ENCODE data around the gene CEP350.

CEP350 gene, protein sequence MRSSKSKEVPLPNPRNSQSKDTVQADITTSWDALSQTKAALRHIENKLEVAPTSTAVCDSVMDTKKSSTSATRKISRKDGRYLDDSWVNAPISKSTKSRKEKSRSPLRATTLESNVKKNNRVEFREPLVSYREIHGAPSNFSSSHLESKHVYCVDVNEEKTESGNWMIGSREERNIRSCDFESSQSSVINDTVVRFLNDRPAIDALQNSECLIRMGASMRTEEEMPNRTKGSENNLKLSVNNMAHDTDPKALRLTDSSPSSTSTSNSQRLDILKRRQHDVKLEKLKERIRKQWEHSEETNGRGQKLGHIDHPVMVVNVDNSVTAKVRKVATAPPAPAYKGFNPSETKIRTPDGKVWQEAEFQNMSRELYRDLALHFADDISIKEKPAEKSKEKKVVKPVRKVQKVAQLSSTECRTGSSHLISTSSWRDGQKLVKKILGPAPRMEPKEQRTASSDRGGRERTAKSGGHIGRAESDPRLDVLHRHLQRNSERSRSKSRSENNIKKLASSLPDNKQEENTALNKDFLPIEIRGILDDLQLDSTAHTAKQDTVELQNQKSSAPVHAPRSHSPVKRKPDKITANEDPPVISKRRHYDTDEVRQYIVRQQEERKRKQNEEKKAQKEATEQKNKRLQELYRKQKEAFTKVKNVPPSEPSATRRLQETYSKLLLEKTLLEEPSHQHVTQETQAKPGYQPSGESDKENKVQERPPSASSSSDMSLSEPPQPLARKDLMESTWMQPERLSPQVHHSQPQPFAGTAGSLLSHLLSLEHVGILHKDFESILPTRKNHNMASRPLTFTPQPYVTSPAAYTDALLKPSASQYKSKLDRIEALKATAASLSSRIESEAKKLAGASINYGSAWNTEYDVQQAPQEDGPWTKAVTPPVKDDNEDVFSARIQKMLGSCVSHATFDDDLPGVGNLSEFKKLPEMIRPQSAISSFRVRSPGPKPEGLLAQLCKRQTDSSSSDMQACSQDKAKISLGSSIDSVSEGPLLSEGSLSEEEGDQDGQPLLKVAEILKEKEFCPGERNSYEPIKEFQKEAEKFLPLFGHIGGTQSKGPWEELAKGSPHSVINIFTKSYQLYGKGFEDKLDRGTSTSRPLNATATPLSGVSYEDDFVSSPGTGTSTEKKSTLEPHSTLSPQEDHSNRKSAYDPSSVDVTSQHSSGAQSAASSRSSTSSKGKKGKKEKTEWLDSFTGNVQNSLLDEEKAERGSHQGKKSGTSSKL (N-terminal part only)

DNA sequence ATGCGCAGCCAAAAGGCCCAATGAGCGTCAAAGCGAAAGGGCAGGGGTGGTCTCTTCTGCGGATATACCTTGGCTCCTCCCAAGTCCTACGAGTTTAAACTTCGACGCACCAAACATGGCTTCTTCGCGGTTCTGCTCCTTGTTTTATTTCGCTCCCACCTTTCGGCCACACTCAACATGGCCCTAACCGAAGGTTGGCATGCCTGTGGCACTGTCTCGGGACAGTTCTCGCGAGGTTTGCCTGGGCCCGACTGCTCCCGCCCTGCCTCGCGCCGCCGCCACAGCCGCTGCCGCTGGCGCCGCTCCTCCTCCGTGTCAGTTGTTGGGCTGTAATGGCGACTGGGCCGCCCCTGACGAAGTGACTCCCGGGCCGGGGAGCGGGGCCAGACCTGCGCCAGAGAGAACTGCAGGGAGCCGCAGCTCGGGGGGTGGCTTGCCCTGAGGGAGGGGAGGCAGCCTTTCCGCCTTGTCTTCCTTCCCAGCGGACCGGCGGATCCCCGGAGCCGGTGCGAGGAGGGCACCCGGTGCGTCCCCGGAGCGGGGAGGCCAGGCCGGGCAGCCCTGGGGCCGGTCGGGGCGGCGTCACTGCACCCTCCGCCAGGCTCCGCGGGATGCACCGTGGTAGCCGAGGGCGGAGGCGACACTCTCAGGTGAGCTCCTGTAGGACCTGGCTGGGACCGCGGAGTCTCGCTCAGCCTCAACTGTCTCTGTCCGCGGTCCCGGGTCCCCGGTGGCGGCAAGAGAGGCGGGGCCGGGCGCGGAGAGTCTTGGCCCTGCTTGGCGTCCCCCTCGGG lies at the start of gene CEP350:
Gene CEP350 (plus strand): TSS at position 318 of the 794 bp plus-strand sequence. CDS start 31,372 bp downstream, outside the sequence.
- DNase-seq, result peak; percentile 96

DNA sequence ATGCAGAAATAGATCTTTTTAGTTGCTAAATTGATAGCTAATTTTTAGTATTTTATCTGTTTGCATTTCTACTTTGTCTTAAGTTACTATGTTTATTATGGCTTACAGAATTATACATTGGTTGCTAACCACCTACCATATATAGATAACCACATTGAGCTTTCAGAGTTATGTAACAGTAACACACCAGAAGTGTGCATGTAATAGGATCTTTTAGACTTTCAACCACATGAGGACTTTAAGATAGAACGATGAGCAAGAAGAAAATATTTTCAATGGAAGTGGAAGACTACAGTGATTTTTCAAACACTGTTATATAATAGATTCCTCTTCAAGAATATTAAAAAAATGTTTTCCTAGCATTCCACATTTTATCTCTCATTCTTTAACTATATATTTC lies 43.7 kb upstream of the CEP350 start:
- DNase-seq, result no peak

DNA sequence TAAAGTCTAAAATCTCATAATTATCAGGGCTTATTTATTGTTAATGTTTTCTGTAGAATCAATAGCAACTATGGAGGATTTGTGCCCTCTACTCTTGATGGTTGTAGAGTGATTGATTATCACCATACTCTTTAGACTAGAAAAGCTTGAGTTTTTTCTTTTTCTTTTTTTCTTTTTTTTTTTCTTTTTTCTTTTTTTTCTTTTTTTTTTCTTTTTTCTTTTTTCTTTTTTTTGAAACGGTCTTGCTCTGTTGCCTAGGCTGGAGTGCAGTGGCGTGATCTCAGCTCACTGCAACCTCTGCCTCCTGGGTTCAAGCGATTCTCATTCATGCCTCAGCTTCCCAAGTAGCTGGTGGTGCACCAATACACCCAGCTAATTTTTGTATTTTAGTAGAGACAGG lies 42.8 kb upstream of the CEP350 start:
- no peak for DNase-seq

DNA sequence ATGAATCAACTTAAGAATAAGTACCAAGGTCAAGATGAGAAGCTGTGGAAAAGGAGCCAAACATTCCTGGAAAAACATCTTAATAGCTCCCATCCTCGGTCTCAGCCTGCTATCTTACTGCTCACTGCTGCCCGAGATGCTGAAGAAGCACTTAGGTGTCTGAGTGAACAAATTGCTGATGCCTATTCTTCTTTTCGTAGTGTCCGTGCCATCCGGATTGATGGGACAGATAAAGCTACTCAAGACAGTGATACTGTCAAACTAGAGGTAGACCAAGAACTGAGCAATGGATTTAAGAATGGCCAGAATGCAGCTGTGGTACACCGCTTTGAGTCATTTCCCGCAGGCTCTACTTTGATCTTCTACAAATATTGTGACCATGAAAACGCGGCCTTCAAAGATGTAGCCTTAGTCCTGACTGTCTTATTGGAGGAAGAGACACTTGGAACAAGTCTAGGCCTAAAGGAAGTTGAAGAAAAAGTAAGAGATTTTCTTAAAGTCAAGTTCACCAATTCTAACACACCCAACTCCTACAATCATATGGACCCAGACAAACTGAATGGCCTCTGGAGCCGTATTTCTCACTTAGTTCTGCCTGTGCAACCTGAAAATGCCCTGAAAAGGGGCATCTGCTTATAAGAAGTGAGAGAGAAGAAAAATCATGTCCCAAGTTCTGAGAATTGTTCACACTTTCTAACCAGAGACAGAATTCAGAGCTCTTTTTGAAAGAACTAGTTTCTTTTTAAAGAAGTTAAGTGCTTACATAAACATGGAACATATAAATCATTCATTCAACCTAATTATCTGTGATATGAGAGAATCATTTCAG lies 36.8 kb upstream of the CEP350 start:
- DNase-seq, result no peak

DNA sequence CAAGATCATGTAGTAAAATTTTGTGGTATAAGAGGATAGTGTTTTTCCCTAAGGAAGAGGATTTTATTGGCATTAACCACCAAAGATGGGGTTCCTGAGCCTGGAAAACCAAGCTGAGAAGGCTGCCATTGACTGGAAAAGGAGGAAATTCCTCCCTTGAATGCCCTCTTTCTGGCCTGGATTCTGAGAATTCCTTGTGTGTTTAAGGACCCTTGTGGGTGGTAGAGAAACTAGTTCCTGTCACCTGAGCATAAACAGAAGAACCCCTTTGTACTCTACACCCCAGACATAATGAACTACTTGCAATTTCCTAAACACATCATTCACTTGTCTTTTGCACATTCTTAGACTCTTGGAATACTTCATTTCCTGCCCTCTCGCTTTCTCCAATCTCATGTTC lies 33.1 kb upstream of the CEP350 start:
- DNase-seq, result peak; percentile 3

DNA sequence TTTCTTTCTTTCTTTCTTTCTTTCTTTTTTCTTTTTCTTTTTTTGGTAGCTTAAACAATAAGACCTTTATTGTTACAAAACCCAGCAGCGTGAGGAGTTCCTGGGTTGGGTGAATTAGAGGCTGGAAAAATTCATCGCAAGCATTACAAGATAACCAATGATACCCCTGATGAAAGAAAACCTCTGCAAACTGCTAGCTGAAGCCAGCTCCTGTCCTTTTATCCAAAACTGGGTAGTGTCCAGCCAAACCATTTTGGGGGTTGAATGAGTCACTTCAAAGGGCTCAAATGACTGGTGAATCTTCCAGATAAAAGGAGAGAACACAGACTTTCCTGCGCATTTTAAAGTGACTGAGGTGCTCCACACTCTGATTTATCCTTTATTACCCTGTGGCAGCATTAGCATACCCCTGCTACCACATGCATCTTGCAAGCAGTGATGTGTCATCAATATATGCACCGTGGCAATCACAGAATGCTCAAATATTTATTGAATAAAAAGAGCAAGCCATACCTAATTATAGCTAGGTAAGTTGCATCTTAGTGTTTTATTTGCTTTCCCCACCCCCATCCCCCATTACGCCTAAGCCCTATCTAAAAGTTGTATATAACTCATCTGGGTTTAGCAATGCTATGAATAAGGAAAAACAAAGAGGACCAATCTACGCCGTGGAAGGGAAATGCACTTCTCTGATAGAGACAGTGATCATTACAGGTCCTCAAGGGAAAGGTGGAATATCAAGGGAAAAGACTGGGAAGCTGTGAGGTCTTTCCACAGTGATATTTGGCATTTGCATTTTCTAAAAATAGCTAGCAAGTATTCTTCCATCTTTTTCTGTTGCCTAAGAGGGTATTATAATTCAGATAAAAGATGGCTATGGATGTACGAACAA lies 32.4 kb upstream of the CEP350 start:
- no peak for DNase-seq

DNA sequence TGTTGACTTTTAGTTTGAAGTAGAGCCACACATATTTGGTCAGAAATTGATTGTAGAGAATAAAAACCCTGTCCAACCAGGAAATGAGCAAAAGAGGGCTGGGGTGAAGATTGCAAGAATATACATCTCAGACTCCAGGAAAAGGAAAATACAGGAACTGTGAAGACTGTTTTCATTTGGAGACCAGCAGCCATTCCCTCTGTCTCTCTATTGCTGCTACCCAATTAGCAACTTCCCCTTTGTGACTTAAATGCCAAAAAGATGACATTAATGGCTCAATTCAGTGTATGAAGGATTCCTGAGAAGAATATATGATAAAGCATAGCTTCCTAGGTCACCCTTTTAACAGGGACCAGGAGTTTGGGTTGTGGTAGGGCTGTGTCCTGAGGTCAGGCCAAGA lies 31.6 kb upstream of the CEP350 start:
- no peak for DNase-seq

DNA sequence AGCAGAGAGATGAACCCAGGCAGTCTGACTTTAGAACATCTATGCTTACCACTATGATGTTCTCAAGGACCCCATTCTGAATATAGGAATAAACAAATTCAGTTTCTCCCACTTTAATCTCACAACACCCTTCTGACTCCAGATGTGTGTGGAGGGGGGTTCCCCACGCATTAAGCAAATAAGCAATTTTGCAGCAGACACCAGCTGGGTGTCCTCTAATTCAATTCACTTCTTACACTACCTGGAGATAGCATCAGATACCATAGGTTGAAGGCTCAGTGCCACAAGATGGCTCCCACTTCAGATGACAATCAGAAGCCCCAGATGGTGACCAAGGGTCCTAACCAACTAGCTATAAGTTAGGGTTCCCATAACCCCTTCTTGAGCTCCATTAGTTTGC lies 30.3 kb upstream of the CEP350 start:
- DNase-seq, result no peak

DNA sequence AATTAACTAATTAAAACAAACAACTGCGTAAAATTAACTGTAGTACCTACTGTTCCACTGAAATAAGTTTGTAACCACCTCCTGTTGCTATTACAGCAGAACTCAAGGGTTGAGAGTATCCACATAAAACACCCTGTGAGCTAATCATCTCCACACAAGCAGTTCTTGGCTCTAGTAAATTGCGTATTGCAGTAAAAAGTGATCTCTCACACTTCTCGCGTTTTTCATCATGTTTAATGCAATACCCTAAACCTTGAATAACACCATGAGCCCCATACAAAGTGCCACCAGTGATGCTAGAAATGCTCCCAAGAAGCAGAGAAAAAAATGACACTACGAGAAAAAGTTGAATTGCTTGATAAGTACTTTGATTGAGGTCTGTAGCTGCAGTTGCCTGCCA lies 29.3 kb upstream of the CEP350 start:
- DNase-seq, result no peak

DNA sequence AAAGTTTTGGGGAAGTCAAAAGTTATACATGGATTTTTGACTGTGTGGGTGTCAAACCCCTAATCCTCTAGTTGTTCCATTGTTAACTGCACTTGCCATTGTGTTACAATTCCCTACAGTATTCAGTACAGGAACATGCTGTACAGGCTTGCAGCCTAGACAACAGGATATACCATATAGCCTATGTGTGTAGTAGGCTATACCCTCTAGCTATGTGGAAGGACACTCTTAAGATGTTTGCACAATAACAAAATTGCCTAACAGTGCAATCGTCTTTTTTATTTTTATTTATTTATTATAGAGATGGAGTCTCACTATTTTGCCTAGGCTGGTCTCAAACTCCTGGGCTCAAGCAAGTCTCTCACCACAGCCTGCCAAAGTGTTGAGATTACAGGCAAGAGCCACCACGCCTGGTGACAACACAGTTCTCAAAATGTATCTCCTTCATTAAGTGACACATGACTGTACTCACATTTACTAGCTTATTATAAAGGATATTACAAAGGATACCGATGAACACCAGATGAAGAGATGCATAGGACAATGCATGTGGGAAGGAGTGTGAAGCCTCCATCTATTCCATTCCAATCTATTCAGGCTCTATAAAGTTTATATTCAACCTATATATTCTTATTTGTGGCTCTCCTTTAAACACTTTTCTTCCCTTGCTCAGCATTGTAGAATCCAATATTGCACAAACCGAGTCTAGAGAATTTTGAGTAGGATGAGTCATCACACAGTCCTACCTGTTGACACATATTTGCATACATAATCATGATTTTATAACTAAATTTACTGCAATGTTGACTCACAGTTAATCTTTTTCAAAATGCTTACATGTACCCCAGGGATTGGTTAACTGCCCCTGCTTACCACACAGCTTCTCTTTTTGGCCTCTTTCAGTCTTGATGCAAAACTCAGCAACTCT lies 28.4 kb upstream of the CEP350 start:
- no peak for DNase-seq

DNA sequence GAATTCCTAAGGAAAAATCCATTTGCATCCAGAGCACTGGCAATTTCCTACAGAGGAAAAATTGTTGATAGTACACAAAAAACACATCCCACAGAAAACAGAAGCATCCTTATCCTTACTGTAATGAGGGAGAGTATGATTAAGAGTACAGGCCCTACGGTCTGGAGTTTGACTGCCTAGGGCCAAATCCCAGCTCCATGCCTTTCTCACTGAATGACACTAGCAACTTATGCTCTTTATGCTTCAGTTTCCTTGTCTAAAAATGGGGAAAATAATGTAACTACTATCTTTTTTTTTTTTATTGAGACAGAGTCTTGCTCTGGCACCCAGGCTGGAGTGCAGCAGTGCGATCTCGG lies 27.8 kb upstream of the CEP350 start:
- no peak for DNase-seq

DNA sequence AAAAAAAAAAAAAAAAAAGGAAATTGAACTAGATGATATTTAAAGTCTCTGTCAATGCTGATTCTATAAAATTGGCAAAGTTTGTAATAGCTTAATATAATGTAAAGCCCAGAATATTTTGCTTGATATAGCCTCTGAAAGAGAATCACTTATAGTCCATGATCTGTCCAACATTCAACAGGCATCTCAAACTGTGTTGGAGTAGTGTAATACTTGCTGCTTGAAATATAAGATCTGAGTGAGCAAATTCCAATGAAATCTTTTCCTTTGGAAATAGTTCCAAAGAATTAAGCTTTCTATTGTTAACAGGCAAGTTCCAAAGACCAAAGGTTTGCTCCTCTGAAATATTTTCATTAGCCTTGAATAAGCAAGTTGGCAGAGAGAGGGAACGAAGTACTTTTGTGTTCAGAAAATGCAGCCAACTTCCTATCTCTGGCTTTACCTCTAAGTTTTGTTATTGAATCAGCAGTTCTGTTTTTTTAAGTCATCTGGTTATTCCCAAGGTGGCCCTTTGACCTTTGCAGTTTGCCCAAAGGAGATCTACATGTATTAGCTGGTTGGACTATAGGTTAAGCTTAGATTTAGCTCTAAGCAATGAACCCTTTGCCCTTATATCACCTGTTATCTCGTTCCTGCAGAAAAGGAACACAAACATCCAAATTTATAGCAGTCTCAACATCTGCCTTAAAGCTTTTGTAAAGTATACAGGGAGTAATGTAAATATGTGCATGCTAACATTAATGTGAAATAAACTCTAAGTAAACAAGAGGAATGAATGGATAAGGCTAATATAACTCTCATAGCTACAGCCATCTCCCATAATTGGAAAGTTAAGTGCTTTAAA lies 24.4 kb upstream of the CEP350 start:
- DNase-seq, result no peak

DNA sequence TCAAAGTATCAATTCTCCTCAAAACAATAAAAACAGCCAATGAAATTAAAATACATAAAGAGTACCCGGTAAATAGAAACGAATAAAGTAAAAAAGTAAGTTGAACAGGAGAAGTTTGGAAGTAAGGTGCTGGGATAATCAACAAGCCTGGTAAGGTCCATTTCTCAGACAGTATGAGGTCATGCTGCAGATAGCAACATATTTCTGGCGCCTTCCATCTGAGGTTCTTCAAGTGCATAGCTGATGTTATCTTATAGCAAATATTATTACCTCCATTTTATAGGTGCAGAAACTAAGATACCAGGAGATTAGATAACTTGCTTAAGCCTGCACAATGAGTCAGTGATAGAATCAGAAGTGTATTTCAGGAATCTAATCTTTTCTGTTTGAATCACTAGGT lies 23.7 kb upstream of the CEP350 start:
- DNase-seq, result no peak

DNA sequence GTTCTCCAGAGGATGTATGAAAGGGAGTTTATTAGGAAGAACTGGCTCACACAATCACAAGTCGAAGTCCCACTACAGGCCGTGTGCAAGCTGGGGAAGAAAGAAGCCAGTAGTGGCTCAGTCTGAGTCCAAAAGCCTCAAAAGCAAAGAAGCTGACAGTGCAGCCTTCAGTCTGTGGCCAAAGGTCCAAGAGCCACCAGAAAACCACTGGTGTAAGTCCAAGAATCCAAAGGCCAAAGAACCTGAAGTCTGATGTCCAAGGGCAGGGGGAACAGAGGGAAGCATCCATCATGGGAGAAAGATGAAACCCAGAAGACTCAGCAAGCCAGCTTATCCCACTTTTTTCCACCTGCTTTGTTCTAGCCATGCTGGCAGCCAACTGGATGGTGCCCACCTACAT lies 21.4 kb upstream of the CEP350 start:
- DNase-seq, result no peak

DNA sequence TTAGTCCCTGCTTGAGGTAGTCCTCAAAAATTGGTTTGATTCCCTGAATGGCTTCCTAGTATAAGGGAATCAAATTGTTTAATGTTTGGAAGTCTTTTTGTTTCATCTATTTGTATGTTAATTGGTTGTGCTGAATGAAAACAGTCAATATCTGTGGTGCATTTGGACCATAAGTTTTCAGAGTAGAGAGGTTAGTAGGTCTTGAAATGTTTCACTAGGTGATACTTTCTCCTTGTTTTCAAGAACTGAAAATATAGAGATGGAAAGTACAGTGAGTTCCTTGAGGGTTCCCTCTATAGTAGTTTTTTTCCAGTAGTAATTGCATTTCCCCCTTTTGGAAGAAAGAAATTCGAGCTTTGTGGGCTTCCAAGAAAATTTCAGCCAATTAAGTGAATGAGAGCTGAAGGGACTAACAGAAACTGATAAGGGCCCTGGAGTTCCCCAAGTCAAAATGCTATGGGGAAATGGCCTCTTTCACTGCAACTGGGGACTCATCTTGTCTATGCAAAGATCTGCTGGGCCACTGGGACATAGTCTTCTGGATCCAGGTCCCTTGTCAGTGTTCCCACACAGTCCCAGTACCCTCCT lies 18.6 kb upstream of the CEP350 start:
- no peak for DNase-seq

DNA sequence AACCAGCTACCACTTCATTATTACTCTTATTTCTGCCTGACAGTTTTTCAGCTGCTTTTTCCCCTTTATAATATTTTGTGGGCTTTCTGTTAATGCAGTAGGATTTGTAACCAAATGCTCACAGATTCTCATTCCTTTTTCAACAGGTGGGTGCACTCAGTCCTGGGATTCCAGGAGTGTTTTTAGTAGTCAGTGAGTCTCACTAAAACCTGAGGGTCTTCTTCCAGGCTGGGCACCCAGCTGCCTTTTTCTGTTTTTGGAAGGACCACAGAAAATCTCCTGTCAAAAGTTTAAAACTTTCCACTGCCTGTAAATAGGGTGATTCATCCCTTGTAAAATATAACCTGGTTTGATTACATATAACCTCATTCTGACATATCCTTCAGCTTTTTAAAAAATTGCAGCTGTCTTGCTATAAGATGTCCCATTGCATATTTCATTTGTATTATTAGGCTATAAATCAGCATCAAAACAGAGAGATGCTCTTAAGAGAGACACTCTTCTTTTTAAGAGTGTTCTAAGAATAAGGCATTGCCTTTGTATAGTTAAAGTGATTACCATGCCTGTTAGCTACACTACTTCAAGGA lies 16.8 kb upstream of the CEP350 start:
- no peak for DNase-seq

DNA sequence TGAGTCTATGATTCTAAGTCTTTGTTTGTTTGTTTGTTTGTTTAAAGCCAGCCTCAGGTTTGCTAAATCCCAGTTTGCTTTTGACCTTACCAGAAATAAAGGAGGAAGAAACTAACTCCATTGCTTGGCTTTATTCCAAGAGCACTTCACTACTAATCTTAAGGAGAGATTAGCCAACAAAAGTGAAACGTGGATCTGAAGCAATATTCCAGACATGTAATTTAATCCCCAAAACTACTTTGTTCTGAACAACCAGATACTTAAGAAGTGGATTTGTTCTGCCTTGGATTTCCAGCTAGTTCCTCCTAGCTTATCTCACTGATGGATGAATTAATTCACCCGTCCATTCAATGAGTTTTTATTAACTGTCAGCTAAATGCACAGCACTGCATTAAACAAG lies 15.9 kb upstream of the CEP350 start:
- DNase-seq, result no peak

DNA sequence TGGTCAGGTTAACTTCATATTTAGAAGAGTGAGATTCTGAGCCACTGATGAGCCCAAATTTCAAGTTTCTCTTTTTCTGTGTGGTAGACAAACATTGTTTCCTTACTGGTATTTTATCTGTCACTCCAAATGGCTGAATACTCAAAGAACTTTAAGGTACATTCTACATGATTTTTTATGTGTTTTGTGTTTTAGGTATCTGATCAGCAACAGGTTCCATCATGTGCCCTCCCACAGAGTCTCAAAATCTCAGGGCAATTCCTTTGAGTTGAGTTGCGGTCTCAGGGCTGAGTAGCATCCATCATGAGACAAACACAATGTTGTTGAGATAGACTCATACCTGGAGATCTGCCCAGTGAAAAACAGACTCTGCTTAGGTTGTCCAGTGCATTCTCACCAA lies 14.7 kb upstream of the CEP350 start:
- DNase-seq, result no peak

All from midbrain (tissue), 1 donor.